HG02588 (cell line): ENCODE measurements around the gene PITPNC1.
"Not testable (repeated sequence)": the region's sequence is repeated elsewhere in the genome, so short reads cannot be mapped to it uniquely, and the experiment has no call there.

Experiments used
- ATAC-seq: cut with Tn5 transposase; IDR thresholded peaks from one replicate; pipeline ENCODE4 v1.9.1; 2021; ENCODE audit warnings: mild to moderate bottlenecking, moderate library complexity; ENCODE audit not compliant: unreplicated experiment

PITPNC1 gene

DNA sequence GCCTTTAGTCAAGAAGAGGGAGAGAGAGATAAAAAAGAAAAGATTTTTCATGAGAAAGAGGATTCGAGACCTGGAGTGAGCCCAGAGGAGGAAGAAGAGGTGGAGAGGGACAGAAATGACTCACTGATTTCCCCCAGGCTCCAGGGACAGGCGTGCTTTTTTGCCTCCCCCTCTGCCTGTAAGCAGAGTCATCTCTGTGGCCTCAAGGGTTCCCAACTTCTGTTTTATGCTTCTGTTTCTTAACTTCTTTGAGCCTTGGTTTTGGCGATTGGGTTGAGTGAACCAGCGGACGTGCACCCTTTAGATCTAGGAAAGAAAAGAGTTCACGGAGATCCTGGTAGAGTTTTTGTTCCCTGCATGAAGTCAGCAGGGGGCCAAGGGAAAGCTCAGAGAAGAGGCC, 192.8 kb downstream of the PITPNC1 start:
- no peak for ATAC-seq

DNA sequence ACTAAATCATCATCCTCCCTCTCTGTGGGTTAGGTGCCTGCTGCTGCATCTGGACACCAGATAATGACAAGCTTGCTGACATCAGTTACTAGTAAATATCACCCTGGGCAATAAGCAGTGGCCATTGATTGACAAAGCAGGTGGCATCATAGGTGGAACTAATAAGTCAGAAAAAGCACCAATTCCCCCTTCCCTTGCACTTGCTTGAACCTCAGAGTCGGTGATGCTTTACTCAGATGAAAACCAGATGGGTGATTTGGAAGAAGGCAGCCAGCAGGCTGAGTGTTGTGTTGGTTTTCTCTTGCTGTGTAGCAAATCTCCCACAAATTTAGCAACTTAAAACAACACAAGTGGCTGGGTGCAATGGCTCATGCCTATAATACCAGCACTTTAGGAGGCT, 193.7 kb downstream of the PITPNC1 start:
- no peak for ATAC-seq

DNA sequence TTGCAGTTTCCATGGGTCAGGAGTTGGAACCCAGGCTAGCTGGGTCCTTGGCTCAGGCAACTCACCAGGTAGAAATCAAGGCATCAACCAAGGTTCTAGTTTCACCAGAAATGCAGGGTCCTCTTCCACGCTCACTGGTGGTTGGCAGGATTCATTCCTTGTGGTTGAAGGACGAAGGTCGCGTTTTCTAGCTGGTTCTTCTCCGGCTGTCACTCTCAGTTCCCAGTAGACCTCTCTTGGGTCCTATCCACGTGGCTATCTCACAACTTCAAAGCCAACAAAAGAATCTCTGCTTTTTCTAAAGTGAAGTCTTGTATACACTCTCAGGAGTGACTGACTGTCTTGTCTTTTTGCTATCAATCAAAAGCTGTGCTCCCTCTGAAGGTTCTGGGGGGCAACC, 194.4 kb downstream of the PITPNC1 start:
- no peak for ATAC-seq

DNA sequence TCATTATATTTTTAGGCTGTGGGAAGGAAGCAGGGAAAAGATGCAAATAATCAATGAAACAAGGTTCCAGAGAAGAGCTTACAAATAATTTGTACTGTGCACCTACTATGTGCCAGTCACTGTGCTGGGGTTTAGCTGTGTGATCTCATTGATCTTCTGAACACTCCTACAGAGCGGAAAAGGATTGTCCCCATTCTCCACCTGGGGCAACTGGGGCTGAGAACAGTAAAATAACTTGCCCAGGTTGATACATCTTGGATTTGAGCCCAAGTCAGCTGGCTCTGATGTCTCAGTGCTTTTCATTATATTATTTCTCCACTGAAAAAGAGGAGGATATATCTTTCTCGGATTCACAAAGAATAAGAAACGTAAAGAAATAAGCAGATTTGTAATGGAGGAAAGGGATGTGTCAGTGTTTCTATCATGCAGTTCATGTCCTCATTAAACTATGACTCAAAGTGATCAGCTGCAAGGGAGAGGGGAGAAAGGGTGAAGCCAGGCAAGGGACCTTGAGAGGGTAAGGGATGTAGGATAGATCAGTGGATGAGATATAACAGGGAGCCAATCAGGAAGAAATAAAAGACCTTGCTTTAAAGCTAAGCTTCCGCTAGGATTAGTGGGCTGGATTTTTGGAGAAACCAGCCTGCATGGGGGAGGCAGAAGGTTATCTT, 197.0 kb downstream of the PITPNC1 start:
- no peak for ATAC-seq

DNA sequence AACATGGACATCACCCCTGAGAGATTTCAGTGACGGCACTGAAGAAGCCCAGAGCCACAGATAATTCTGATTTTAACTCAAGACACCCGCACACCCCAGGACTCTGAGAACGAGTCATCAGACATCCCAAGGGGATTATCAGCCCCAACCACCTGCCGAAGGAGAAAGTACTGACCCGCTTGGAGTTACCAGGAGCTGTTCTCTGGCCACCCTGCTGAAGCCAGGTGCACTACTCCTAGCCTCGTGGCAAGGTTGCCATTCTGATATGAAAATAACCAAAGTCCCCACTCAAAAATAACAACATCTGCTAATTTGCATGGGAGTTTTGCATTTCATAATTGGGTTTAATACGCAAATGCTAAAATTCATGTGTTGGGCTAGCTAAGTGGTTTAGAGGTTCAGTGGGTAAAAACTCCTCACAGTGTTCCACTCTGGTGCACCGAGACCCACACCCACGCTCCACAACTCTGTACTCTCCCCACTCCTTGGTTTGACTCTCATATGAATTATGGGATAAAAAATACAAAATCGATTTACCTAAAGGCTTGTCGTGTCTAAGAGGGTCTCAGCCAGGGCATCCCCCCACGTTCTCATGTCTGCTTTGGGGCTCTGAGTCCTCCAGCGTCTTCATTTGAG, 197.7 kb downstream of the PITPNC1 start:
- ATAC-seq = peak; percentile 45

DNA sequence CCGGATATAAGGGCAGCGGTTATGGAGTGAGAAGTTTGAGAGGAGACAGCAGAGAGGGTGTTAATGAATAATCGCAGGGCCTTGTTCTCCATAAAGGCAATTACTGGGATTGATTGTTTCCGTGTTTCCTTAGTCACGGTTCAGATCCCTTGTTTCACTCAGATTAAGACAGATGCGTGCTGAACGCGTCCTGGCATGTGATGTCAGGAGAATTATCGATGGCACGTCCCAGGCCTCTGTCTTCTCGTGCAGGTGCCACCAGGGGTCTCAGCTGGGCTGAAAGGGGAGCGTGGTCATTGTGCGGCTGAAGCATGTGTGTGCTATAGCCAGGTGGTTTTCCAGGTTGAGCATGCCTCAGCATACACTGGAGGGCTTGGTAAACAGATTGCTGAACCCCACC, 198.2 kb downstream of the PITPNC1 start:
- ATAC-seq = peak; percentile 32

GRCh38 chr17:67576471-67577115, 199.5 kb downstream of the PITPNC1 start:
- ATAC-seq = no peak

- ATAC-seq = no peak
These were observed 200.5 kb downstream of the PITPNC1 start for GRCh38 chr17:67577429-67578141.

GRCh38 chr17:67578142-67578457, 201.0 kb downstream of the PITPNC1 start:
- ATAC-seq = no peak

DNA sequence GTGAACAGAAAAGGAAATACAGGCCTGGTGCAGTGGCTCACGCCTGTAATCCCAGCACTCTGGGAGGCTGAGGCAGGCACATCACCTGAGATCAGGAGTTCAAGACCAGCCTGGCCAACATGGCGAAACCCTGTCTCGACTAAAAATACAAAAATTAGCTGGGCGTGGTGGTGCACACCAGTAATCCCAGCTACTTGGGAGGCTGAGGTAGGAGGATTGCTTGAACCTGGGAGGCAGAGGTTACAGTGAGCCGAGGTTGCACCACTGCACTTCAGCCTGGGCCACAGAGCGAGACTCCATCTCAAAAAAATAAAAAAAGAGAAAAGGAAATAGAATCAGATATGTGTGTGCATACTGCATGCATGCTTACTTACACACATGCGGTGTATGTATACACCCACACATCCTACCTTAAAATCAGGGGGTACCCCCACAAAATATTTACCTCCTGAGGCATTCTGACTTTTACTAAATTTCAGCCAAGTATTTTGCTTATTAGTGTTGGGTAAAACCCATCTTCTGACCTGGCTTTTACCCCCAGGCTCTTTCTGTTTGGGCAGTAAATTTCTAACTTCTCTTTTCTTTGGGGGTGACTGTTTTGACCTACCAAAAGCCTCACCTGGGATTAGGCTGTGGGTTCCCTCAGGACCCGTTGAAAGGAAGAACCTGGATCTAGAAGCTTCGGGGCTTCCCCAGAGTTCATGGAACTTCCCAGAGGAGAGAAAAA, 201.8 kb downstream of the PITPNC1 start:
- ATAC-seq = not testable (repeated sequence)

DNA sequence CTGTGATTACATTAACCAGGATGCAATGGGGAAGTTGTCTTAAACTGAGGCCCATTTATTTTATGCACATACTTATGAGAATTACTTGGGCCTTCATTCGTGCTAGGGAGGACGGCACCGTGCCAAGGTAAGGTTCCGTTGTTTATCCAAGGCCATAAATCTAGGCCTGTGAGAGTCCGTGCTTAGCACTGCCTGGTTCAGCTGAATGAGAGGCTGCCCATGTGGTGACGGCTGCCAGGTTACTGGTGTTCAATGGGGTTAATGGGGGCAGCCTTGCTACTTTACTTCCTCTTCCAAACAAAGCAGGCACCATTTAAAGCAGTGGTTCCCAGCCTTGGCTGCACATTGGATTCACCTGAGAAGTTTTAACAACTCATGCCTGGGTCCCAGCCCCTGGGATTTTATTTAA, 205.6 kb downstream of the PITPNC1 start:
- no peak for ATAC-seq

- no peak for ATAC-seq
These were observed 208.1 kb downstream of the PITPNC1 start for GRCh38 chr17:67585077-67585602.

- ATAC-seq = no peak
These were observed 211.2 kb downstream of the PITPNC1 start for GRCh38 chr17:67588326-67588725.

DNA sequence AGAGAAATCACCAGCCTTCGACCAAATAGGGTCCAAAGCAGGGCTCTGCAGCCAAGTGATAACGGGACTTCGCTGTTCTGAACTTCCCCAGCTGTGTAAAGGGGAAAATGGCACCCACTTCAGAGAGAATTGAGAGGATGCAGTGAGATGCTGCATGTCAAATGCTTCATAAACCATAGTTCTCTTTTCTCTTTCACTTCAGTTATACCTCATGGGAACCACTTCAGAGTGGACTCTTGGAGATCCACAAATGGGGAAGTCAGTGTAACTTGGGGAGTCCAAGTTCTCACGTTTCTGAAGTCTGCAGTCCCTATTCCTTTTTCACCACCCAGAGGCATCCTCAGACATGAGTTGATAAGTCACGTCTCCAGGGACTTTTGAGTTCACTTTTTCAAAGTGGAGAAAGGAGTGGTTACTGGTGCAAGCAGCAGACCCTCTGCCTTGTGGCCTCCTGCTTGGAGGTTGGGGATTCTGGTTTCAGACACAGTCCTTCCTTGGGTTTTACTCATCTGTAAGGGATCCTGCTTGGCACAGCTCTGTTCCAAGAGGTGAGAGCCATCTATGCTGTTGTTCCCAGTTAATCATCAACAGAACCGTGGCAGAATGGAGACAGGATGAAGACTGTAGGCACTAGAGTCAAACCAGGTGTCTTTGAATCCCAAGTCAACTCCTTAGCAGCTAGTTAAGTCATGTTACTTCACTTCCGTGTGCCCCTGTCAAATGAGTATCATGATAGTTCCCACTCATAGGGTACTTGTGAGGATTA, 217.2 kb downstream of the PITPNC1 start:
- ATAC-seq = no peak

GRCh38 chr17:67600408-67600807, 223.3 kb downstream of the PITPNC1 start:
- ATAC-seq = no peak

- ATAC-seq = no peak
These were observed 224.8 kb downstream of the PITPNC1 start for GRCh38 chr17:67601897-67602296.

- no peak for ATAC-seq
These were observed 225.4 kb downstream of the PITPNC1 start for GRCh38 chr17:67602444-67602843.

GRCh38 chr17:67602974-67603373, 225.9 kb downstream of the PITPNC1 start:
- ATAC-seq = no peak

DNA sequence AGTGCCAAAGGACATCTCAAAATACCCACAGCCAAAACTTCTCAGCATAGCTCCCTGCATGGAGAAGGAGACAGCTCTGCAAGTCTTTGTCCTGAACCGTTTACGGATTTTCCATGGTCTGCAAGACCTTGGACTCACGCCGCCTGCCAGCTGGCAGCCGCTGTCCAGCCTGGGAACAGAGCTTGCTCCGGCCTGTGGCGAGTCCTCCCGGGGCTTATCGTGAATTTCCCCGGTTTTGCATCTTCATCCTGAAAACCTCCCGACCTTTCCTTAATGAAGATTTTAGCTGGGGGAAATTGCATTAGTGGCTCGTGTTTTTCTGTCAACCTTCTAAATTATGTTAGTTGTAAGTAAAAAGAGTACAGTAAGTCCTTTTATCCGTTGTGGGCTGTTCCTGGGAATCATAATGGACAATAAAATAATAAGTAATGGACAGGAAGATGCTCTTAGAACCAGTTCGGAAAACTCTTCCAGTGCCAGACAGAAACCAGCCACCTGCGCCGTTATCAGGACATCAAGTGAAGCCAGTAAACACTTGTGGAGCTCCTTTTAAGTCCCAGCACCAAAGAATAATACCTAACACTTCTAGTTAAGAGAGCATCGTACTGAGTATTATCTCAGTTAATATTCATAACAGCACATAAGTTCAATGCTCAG, 228.3 kb downstream of the PITPNC1 start:
- no peak for ATAC-seq

DNA sequence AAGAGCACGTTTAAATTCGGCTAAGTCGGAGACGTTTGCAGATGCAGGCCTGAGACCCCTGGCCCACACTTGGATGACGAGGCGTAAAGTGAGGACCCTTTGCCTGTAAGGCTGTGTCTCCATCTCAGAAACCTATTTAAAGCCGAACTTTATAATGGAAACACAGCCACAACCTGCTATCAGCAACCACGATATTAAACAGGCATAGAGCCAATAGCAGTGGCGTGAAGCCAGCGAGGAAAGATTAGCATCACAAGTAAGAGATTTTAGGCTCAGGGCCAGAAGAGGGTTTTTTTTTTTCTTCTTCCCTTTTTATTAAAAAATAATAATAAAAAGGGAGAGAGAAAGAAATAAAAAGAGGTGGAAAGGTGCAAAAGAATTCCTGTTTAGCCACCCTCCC, 229.4 kb downstream of the PITPNC1 start:
- ATAC-seq = no peak
